Adrenal gland (tissue), 12 donors: Measurements from ENCODE around the gene TEAD1. TPM values are rescaled to one million over a fixed set of nuclear protein-coding genes. Genes with fewer than 3 reads are reported as not detected.

Experiments used
- DNase-seq, 7 donors: peaks; one replicate each; pipeline ENCODE4 v3.0.0-alpha.2; 2019 to 2020
- H3K27ac ChIP-seq, 5 donors: fragments of 200-600 bp; sonication (generic) in 4 of 5; 1 replicate in 3 of 5; 2 replicates in 2 of 5; pipeline versions ENCODE4 v1.5.1 to v1.8.0; 2016 to 2020; ENCODE audit warnings: mild to moderate bottlenecking in 1 of 5
- H3K27me3 ChIP-seq: fragments of 200-600 bp; 2 replicates; pipeline ENCODE4 v1.8.0; 2021
- H3K36me3 ChIP-seq, 2 donors: fragments of 200-600 bp; replicated peaks in 1 of 2; 1 replicate in 1 of 2; 2 replicates in 1 of 2; pipeline versions ENCODE4 v1.5.1 to v1.8.0; 2018 to 2022
- H3K4me1 ChIP-seq, 2 donors: fragments of 200-600 bp; replicated peaks in 1 of 2; 1 replicate in 1 of 2; 2 replicates in 1 of 2; pipeline versions ENCODE4 v1.5.1 to v1.8.0; 2018 to 2021
- H3K4me3 ChIP-seq, 4 donors: fragments of 200-600 bp; sonication (generic) in 3 of 4; one replicate each; pipeline ENCODE4 v1.5.1; 2016 to 2018
- H3K9me3 ChIP-seq, 3 donors: fragments of 200-600 bp; sonication (generic) in 1 of 3; replicated peaks in 1 of 3; 1 replicate in 2 of 3; 2 replicates in 1 of 3; pipeline versions ENCODE4 v1.5.1 to v1.8.0; 2016 to 2021
- CTCF ChIP-seq, 6 experiments: fragments of 450-650 bp in 4 of 6; fragments of 200-600 bp in 2 of 6; sonication (generic) in 1 of 6; IDR thresholded peaks; 1 replicate in 5 of 6; 2 replicates in 1 of 6; pipeline versions ENCODE4 v1.5.1 to v1.8.0; 2016 to 2021; ENCODE audit warnings: antibody characterized with exemption in 6 of 6, mild to moderate bottlenecking in 2 of 6, moderate library complexity in 1 of 6
- POLR2A ChIP-seq, 2 donors: fragments of 450-650 bp; IDR thresholded peaks; one replicate each; pipeline ENCODE4 v1.6.1; 2017; ENCODE audit warnings: antibody characterized with exemption in 2 of 2, mild to moderate bottlenecking in 2 of 2, moderate library complexity in 1 of 2
- WGBS, 4 donors: extraction: QIAGEN DNeasy Blood & Tissue Kit in 2 of 4; methylation state at CpG; one replicate each; pipeline versions ENCODE4 v1.1.5 to v1.1.7; 2013 to 2017; 5-methylcytosine and 5-hydroxymethylcytosine counted together
- intact Hi-C, 2 donors: fragments of 100-400 bp; cut with DNase I; formaldehyde crosslinking; loops; one replicate each; pipeline versions ENCODE4 v1.14.1 to v1.15.0; 2022 to 2023
- polyA plus RNA-seq, 3 donors: library from polyadenylated mRNA; stranded (reverse); fragments of 200-250 nt in 2 of 3; fragments of 350-450 nt in 1 of 3; fragmentation: Illumina TruSeq in 1 of 3; extraction: RNeasy Lipid Tissue Mini Kit (QIAGEN cat#74804) in 1 of 3; gene quantifications; one replicate each; pipeline ENCODE4 v1.2.3, GENCODE V29; 2013 to 2014
- total RNA-seq, 9 donors: library from RNA; depleted of rRNA in 4 of 9; stranded (reverse); fragments of >200 nt in 4 of 9; fragments of 120-200 nt in 1 of 9; fragmentation: NEBNext Ultra II Directional in 1 of 9; extraction: Animal tissue kit (Norgen Biotek cat#: 25700) in 1 of 9; gene quantifications; one replicate each; pipeline versions ENCODE4 v1.1.0 to v1.2.4, GENCODE V29; 2013 to 2023
- donor health status: healthy with polysubstance abuse.
- donor health status: Bipolar disorder and iron deficiency.
- donor health status: DM: yes; HTN: yes; CAD: no.
- donor health status: DM: no; HTN: no; CAD: no.
- donor health status: DM: no; HTN: no; CAD: no.
- donor health status: DM: yes; HTN: yes; CAD: no.

Gene TEAD1
- total and polyA plus RNA-seq, 12 donors = 3.9 to 49.9 (median 35.1) TPM

- Histone ChIP-seq H3K4me3 (no peak overlapping the region), H3K4me1 (peaks cover 43 to 87% of the 10 kb centered on the region in 2 donors), H3K27ac (peak overlapping the region in 1 of 5 donors; percentile 93), H3K27me3 (no peaks in the 10 kb centered on the region), H3K9me3 (no peaks in the 10 kb centered on the region), H3K36me3 (no peaks in the 10 kb centered on the region)
- TF ChIP-seq POLR2A (IDR thresholded peaks at IDR 0.05) (no peak), CTCF (IDR thresholded peaks at IDR 0.05) (no peak)
- WGBS, 4 donors = 73 to 83% (median 76%) methylated on average over 4 of the region's 4 CpGs
- no peak for DNase-seq
- intact Hi-C loops = no loop called here
Measured at GRCh38 chr11:12691473-12691872, 17.3 kb downstream of the TEAD1 start.

GRCh38 chr11:12692229-12693075, 18.2 kb downstream of the TEAD1 start:
- H3K4me1 ChIP-seq = peaks cover 43 to 81% of the 10 kb centered on the region in 2 donors

DNA sequence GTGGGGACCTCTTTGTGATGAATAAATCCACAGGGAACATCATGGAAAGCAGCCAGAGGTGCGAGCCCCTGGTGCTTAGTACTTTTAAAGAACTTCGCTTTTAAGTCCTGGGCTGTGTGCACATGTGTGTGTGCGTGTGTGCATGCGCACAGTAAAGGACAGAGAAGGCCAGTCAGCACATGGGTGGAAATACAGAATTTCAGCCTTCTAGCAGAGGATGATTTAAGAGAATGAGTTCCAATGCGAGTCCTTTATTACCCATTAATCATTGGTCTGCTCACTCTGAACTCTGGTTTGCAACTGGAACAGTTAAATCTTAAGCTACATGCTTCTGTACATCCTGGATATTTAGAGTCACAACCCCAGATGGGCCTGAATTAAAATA, 18.9 kb downstream of the TEAD1 start:
- H3K9me3 ChIP-seq = no peaks in the 10 kb centered on the region
- no peak for TF ChIP-seq POLR2A (IDR thresholded peaks at IDR 0.05)
- H3K27ac ChIP-seq = peak overlapping the region; percentile 76 to 93 (median 91)
- DNase-seq = peak in 3 of 7 donors; percentile 21 to 39 (median 27)
- no peaks in the 10 kb centered on the region for H3K36me3 ChIP-seq
- H3K4me3 ChIP-seq = no peak overlapping the region
- WGBS, 4 donors = 49 to 50% (median 49%) methylated on average over 5 of the region's 5 CpGs
- intact Hi-C loops = no loop called here
- H3K27me3 ChIP-seq = no peaks in the 10 kb centered on the region
- peaks cover 43 to 77% of the 10 kb centered on the region in 2 donors for H3K4me1 ChIP-seq

More at GRCh38 chr11:12692229-12693075, 18.2 kb downstream of the TEAD1 start:
- Histone ChIP-seq H3K4me3 (no peak overlapping the region), H3K27me3 (no peaks in the 10 kb centered on the region), H3K36me3 (no peaks in the 10 kb centered on the region), H3K9me3 (no peaks in the 10 kb centered on the region), H3K27ac (peak overlapping the region; percentile 76 to 93 (median 91))
- 34 to 45% (median 36%) methylated on average over 14 of the region's 14 CpGs for WGBS, 4 donors
- TF ChIP-seq CTCF (IDR thresholded peaks at IDR 0.05) = no peak
- TF ChIP-seq POLR2A (IDR thresholded peaks at IDR 0.05) = peak in 1 of 2 donors; percentile 26
- DNase-seq = peak; percentile 91 to 98 (median 95)
- intact Hi-C loops = no loop called here

DNA sequence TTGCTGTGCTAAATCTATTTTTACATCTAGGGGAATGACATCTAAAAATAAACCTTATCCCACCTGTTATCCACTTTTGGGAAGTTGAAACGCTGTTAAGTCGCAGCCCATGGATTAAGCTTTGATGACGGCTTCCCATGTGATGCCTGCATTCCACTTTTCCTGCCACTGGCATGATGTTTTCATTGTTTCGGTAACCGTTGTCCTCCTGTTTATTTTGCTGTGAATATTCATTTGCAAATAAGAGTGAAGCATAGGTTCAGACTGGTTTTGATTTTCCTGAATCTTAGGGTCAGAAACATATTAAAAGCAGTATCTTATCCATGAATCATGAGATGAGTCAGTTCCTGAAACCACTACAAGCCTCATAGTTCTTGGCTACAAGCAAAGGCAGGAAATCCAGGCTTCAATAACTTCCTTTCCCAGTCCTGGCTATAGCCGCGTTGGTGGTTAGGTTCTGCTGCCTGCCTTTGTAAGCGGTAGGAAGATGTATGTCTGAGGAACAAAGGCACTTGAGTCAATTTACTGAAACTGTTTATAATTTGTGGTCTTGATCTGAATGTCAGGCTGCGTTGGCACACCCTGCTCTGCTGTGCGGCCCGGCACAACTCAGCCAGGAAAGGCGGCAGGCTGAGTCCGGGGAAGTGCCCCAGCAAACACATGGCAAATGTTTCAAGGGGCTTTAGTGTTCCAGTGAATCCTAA, 19.4 kb downstream of the TEAD1 start:
- TF ChIP-seq POLR2A (IDR thresholded peaks at IDR 0.05) = peak in 1 of 2 donors; percentile 67
- no peak for TF ChIP-seq CTCF (IDR thresholded peaks at IDR 0.05)
- intact Hi-C loops = no loop called here
- Histone ChIP-seq H3K27me3 (no peaks in the 10 kb centered on the region), H3K36me3 (no peaks in the 10 kb centered on the region), H3K27ac (peak overlapping the region; percentile 76 to 93 (median 91)), H3K4me3 (peak overlapping the region in 1 of 4 donors; percentile 20), H3K9me3 (no peaks in the 10 kb centered on the region), H3K4me1 (peaks cover 42 to 74% of the 10 kb centered on the region in 2 donors)
- WGBS, 4 donors = 3 to 7% (median 4%) methylated on average over 13 of the region's 13 CpGs
- peak; percentile 48 to 81 (median 67) for DNase-seq
